Prostate gland (tissue), 2 donors: ENCODE results near the gene SPRED1. TPM values are rescaled to one million over a fixed set of nuclear protein-coding genes. Genes with fewer than 3 reads are reported as not detected.

Experiments used
- DNase-seq: peaks from one replicate; pipeline ENCODE4 v3.0.0-alpha.2; 2019; ENCODE audit warnings: low spot score
- H3K27ac ChIP-seq, 2 donors: fragments of 200-600 bp; sonication (generic); 2 replicates each; pipeline ENCODE4 v1.5.1; 2017 to 2019
- H3K27me3 ChIP-seq: fragments of 200-600 bp; sonication (generic); replicated peaks from 2 replicates; pipeline ENCODE4 v1.5.1; 2019; ENCODE audit not compliant: insufficient read depth
- H3K36me3 ChIP-seq, 2 donors: fragments of 200-600 bp; sonication (generic); 1 replicate in 1 of 2; 2 replicates in 1 of 2; pipeline versions ENCODE4 v1.5.1 to v1.8.1; 2017 to 2019
- H3K4me1 ChIP-seq: fragments of 200-600 bp; sonication (generic); replicated peaks from 2 replicates; pipeline ENCODE4 v1.5.1; 2019
- H3K4me3 ChIP-seq, 2 donors: fragments of 200-600 bp; sonication (generic); 2 replicates each; pipeline ENCODE4 v1.5.1; 2017 to 2019
- H3K9me3 ChIP-seq: fragments of 200-600 bp; sonication (generic); 2 replicates; pipeline ENCODE4 v1.5.1; 2017
- POLR2A ChIP-seq: fragments of 450-650 bp; IDR thresholded peaks from one replicate; pipeline ENCODE4 v1.6.1; 2016; ENCODE audit warnings: antibody characterized with exemption, mild to moderate bottlenecking
- POLR2AphosphoS5 ChIP-seq: sonication (generic); formaldehyde crosslinking; IDR thresholded peaks from one replicate; pipeline ENCODE4 v1.6.1; 2017; ENCODE audit warnings: antibody characterized with exemption
- WGBS: methylation state at CpG from one replicate; pipeline ENCODE4 v1.1.5; 2018; 5-methylcytosine and 5-hydroxymethylcytosine counted together
- intact Hi-C: fragments of 100-400 bp; cut with DNase I; formaldehyde crosslinking; loops from one replicate; pipeline ENCODE4 v1.14.2; 2022
- total RNA-seq, 2 donors: library from RNA; depleted of rRNA; stranded (reverse); fragments of >200 nt; gene quantifications; one replicate each; pipeline ENCODE4 v1.1.0, GENCODE V29; 2016
- TF ChIP-seq, protein P1 (sequence below), 4 experiments: fragments of 200-600 bp in 2 of 4; fragments of 450-650 bp in 2 of 4; sonication (generic) in 2 of 4; IDR thresholded peaks; 1 replicate in 3 of 4; 2 replicates in 1 of 4; pipeline ENCODE4 v1.5.1; 2016 to 2019; ENCODE audit warnings: antibody characterized with exemption in 4 of 4, mild to moderate bottlenecking in 2 of 4, moderate library complexity in 2 of 4

SPRED1 gene
- total RNA-seq, 2 donors from 2014 or later, result 9.5 to 13.3 TPM

DNA sequence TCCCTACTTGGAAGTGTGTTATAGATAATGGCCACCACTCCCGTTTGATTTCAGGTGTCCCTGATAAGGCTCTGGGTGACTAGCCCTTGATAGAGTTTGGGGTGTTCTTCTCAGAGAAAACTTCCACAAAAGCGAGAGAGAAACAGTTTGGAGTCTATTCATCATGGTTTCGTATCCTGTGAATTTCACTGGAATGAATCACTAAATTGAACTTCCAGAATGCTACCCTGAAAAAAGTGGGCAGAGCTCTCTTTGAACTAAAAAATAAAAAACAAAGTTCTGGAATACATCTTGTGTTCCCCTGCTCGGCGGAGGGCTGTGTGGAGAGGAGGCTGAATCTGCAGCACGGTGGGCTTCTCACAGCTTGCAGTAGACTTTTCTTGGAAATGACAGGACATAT, 148.5 kb downstream of the SPRED1 start:
- WGBS, result 87% methylated on average over 6 of the region's 6 CpGs
- Histone ChIP-seq H3K27ac (no peak overlapping the region), H3K27me3 (no peaks in the 10 kb centered on the region), H3K36me3 (no peaks in the 10 kb centered on the region), H3K9me3 (no peaks in the 10 kb centered on the region), H3K4me1 (no peaks in the 10 kb centered on the region), H3K4me3 (no peak overlapping the region)
- intact Hi-C loops, result no loop called here
- no peak for DNase-seq
- TF ChIP-seq POLR2A, result no peak
- no peak for TF ChIP-seq POLR2AphosphoS5
- TF ChIP-seq, protein P1, sequence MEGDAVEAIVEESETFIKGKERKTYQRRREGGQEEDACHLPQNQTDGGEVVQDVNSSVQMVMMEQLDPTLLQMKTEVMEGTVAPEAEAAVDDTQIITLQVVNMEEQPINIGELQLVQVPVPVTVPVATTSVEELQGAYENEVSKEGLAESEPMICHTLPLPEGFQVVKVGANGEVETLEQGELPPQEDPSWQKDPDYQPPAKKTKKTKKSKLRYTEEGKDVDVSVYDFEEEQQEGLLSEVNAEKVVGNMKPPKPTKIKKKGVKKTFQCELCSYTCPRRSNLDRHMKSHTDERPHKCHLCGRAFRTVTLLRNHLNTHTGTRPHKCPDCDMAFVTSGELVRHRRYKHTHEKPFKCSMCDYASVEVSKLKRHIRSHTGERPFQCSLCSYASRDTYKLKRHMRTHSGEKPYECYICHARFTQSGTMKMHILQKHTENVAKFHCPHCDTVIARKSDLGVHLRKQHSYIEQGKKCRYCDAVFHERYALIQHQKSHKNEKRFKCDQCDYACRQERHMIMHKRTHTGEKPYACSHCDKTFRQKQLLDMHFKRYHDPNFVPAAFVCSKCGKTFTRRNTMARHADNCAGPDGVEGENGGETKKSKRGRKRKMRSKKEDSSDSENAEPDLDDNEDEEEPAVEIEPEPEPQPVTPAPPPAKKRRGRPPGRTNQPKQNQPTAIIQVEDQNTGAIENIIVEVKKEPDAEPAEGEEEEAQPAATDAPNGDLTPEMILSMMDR (IDR thresholded peaks at IDR 0.05), result no peak

DNA sequence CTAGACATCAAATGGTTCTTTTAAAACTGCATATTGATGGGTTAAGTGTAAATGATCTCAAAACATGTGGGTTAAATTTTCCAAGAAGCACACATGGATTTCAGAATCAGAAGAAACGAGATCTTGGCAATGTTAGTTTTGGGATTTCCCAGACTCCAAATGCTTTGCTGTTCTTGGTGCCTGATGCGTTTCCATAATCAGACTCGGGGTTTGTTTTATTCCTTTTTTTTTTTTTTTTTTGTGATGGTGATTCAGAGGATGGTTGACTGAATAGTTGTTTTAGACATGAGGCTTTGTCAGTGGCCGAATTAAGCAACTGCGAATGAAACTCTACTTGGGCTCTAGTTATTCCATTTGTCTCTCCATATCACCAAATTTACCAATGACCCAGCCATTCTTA, 149.1 kb downstream of the SPRED1 start:
- TF ChIP-seq POLR2AphosphoS5, result no peak
- no peak for TF ChIP-seq POLR2A
- TF ChIP-seq, protein P1 (IDR thresholded peaks at IDR 0.05), result no peak
- Histone ChIP-seq H3K4me1 (no peaks in the 10 kb centered on the region), H3K36me3 (no peaks in the 10 kb centered on the region), H3K4me3 (no peak overlapping the region), H3K27ac (no peak overlapping the region), H3K27me3 (no peaks in the 10 kb centered on the region), H3K9me3 (no peaks in the 10 kb centered on the region)
- no peak for DNase-seq
- intact Hi-C loops, result no loop called here
- WGBS, result 77% methylated on average over 5 of the region's 5 CpGs

- Histone ChIP-seq H3K4me3 (no peak overlapping the region), H3K27me3 (no peaks in the 10 kb centered on the region), H3K36me3 (no peaks in the 10 kb centered on the region), H3K4me1 (no peaks in the 10 kb centered on the region), H3K9me3 (no peaks in the 10 kb centered on the region), H3K27ac (no peak overlapping the region)
- intact Hi-C loops, result no loop called here
- TF ChIP-seq POLR2AphosphoS5 (no peak), POLR2A (no peak)
- TF ChIP-seq, protein P1 (IDR thresholded peaks at IDR 0.05), result no peak
- no peak for DNase-seq
- WGBS, result 74% methylated on average over 7 of the region's 7 CpGs
These were observed 153.8 kb downstream of the SPRED1 start for GRCh38 chr15:38406436-38406835.

Other genes starting within 250 kb of the SPRED1 start
- 10 to 100 TPM in 1 of 2 donors, 1 to 10 TPM in 1; 9.8 to 27.0 TPM for gene FAM98B, start 201.3 kb downstream of the SPRED1 start, total RNA-seq